Measurements from ENCODE around the gene GPR137C. TPM values are rescaled to one million over a fixed set of nuclear protein-coding genes. Genes with fewer than 3 reads are reported as not detected.

The GPR137C gene
- total RNA-seq, 1 donor from 2014 or later = 0.99 TPM

GRCh38 chr14:52522581-52523345 lies 29.9 kb upstream of the GPR137C start:
- no peak overlapping the region for H3K4me3 Mint-ChIP-seq (ENCODE audit: unreplicated experiment)
- H3K9me3 Mint-ChIP-seq (ENCODE audit: low read depth) = no peaks in the 10 kb centered on the region
- DNase-seq (ENCODE audit: low spot score) = no peak
- H3K27me3 Mint-ChIP-seq (ENCODE audit: low read depth) = no peaks in the 10 kb centered on the region
- H3K4me1 Mint-ChIP-seq (ENCODE audit: low read depth) = peaks cover 28% of the 10 kb centered on the region
- peak overlapping the region; percentile 30 for H3K27ac Mint-ChIP-seq (ENCODE audit: unreplicated experiment)
- peaks cover 2% of the 10 kb centered on the region for H3K36me3 Mint-ChIP-seq (ENCODE audit: low read depth)
- TF ChIP-seq CTCF (IDR thresholded peaks at IDR 0.05) = no peak

GRCh38 chr14:52527052-52527451 lies 25.6 kb upstream of the GPR137C start:
- no peak overlapping the region for H3K27ac Mint-ChIP-seq (ENCODE audit: unreplicated experiment)
- no peak overlapping the region for H3K4me3 Mint-ChIP-seq (ENCODE audit: unreplicated experiment)
- peaks cover 2% of the 10 kb centered on the region for H3K36me3 Mint-ChIP-seq (ENCODE audit: low read depth)
- DNase-seq (ENCODE audit: low spot score) = no peak
- H3K27me3 Mint-ChIP-seq (ENCODE audit: low read depth) = no peaks in the 10 kb centered on the region
- peaks cover 22% of the 10 kb centered on the region for H3K4me1 Mint-ChIP-seq (ENCODE audit: low read depth)
- no peak for TF ChIP-seq CTCF (IDR thresholded peaks at IDR 0.05)
- no peaks in the 10 kb centered on the region for H3K9me3 Mint-ChIP-seq (ENCODE audit: low read depth)

- Mint-ChIP-seq H3K36me3 (ENCODE audit: low read depth) (peaks cover 12% of the 10 kb centered on the region), H3K9me3 (ENCODE audit: low read depth) (no peaks in the 10 kb centered on the region), H3K27me3 (ENCODE audit: low read depth) (no peaks in the 10 kb centered on the region), H3K27ac (ENCODE audit: unreplicated experiment) (no peak overlapping the region), H3K4me1 (ENCODE audit: low read depth) (no peaks in the 10 kb centered on the region), H3K4me3 (ENCODE audit: unreplicated experiment) (no peak overlapping the region)
- TF ChIP-seq CTCF (IDR thresholded peaks at IDR 0.05) = no peak
- no peak for DNase-seq (ENCODE audit: low spot score)
Observed at GRCh38 chr14:52531481-52531880, 21.2 kb upstream of the GPR137C start.

GRCh38 chr14:52536269-52536668 lies 16.4 kb upstream of the GPR137C start:
- no peaks in the 10 kb centered on the region for H3K9me3 Mint-ChIP-seq (ENCODE audit: low read depth)
- no peaks in the 10 kb centered on the region for H3K4me1 Mint-ChIP-seq (ENCODE audit: low read depth)
- no peak for DNase-seq (ENCODE audit: low spot score)
- TF ChIP-seq CTCF (IDR thresholded peaks at IDR 0.05) = no peak
- H3K4me3 Mint-ChIP-seq (ENCODE audit: unreplicated experiment) = no peak overlapping the region
- H3K27me3 Mint-ChIP-seq (ENCODE audit: low read depth) = no peaks in the 10 kb centered on the region
- H3K27ac Mint-ChIP-seq (ENCODE audit: unreplicated experiment) = no peak overlapping the region
- H3K36me3 Mint-ChIP-seq (ENCODE audit: low read depth) = peaks cover 14% of the 10 kb centered on the region

- no peak overlapping the region for H3K27ac Mint-ChIP-seq (ENCODE audit: unreplicated experiment)
- H3K9me3 Mint-ChIP-seq (ENCODE audit: low read depth) = no peaks in the 10 kb centered on the region
- H3K27me3 Mint-ChIP-seq (ENCODE audit: low read depth) = no peaks in the 10 kb centered on the region
- DNase-seq (ENCODE audit: low spot score) = no peak
- TF ChIP-seq CTCF (IDR thresholded peaks at IDR 0.05) = no peak
- H3K4me3 Mint-ChIP-seq (ENCODE audit: unreplicated experiment) = no peak overlapping the region
- peaks cover 7% of the 10 kb centered on the region for H3K4me1 Mint-ChIP-seq (ENCODE audit: low read depth)
- H3K36me3 Mint-ChIP-seq (ENCODE audit: low read depth) = peaks cover 12% of the 10 kb centered on the region
Observed at GRCh38 chr14:52538623-52539022, 14.0 kb upstream of the GPR137C start.
